Measurements from ENCODE around the gene ENTREP3.

The ENTREP3 gene

GRCh38 chr1:155255243-155256007, at the start of gene ENTREP3:
Gene ENTREP3, minus strand, starts transcription at chr1:155255483. Its CDS starts 606 bp downstream, at chr1:155254877.
- H3K4me3 ChIP-seq (ENCODE audit: low read depth in 1 of 2, low read length in 2 of 2): peak within 1 kb of the TSS; percentile 63 to 81
- H3K36me3 ChIP-seq (ENCODE audit: control insufficient read depth in 1 of 2, insufficient read depth in 2 of 2, low read length in 2 of 2): peaks cover 7 to 19% of the 10 kb centered on the region in 2 donors
- peaks cover 21 to 40% of the 10 kb centered on the region in 2 donors for H3K4me1 ChIP-seq (ENCODE audit: control insufficient read depth in 1 of 2, insufficient read depth in 2 of 2, low read length in 2 of 2)
- no peaks in the 10 kb centered on the region for H3K27me3 ChIP-seq (ENCODE audit: low read depth, low read length)
- peak within 1 kb of the TSS; percentile 90 for H3K27ac ChIP-seq (ENCODE audit: low read length)
- H3K9me3 ChIP-seq (ENCODE audit: control insufficient read depth in 1 of 2, low read length in 2 of 2): no peaks in the 10 kb centered on the region

GRCh38 chr1:155304558-155305063, 49.3 kb upstream of the ENTREP3 start:
- no peaks in the 10 kb centered on the region for H3K9me3 ChIP-seq (ENCODE audit: control insufficient read depth in 1 of 2, low read length in 2 of 2)
- no peaks in the 10 kb centered on the region for H3K27me3 ChIP-seq (ENCODE audit: low read depth, low read length)
- no peaks in the 10 kb centered on the region for H3K36me3 ChIP-seq (ENCODE audit: control insufficient read depth in 1 of 2, insufficient read depth in 2 of 2, low read length in 2 of 2)
- H3K4me3 ChIP-seq (ENCODE audit: low read depth in 1 of 2, low read length in 2 of 2): no peak overlapping the region
- H3K4me1 ChIP-seq (ENCODE audit: control insufficient read depth in 1 of 2, insufficient read depth in 2 of 2, low read length in 2 of 2): peaks cover 0 to 6% of the 10 kb centered on the region in 2 donors
- H3K27ac ChIP-seq (ENCODE audit: low read length): no peak overlapping the region

- Histone ChIP-seq H3K9me3 (ENCODE audit: control insufficient read depth in 1 of 2, low read length in 2 of 2) (no peaks in the 10 kb centered on the region), H3K27ac (ENCODE audit: low read length) (no peak within 1 kb of the TSS), H3K4me3 (ENCODE audit: low read depth in 1 of 2, low read length in 2 of 2) (no peak within 1 kb of the TSS), H3K4me1 (ENCODE audit: control insufficient read depth in 1 of 2, insufficient read depth in 2 of 2, low read length in 2 of 2) (no peaks in the 10 kb centered on the region), H3K36me3 (ENCODE audit: control insufficient read depth in 1 of 2, insufficient read depth in 2 of 2, low read length in 2 of 2) (no peaks in the 10 kb centered on the region), H3K27me3 (ENCODE audit: low read depth, low read length) (no peaks in the 10 kb centered on the region)
Observed at GRCh38 chr1:155301342-155301841, 46.1 kb upstream of the ENTREP3 start, which contains the start of gene PKLR. Gene PKLR, minus strand, starts transcription at chr1:155301438. Its CDS starts 43 bp downstream, at chr1:155301395.

GRCh38 chr1:155300553-155301329, 45.5 kb upstream of the ENTREP3 start:
- Histone ChIP-seq H3K4me1 (ENCODE audit: control insufficient read depth in 1 of 2, insufficient read depth in 2 of 2, low read length in 2 of 2) (no peaks in the 10 kb centered on the region), H3K36me3 (ENCODE audit: control insufficient read depth in 1 of 2, insufficient read depth in 2 of 2, low read length in 2 of 2) (no peaks in the 10 kb centered on the region), H3K27me3 (ENCODE audit: low read depth, low read length) (peaks cover 4% of the 10 kb centered on the region), H3K9me3 (ENCODE audit: control insufficient read depth in 1 of 2, low read length in 2 of 2) (no peaks in the 10 kb centered on the region), H3K4me3 (ENCODE audit: low read depth in 1 of 2, low read length in 2 of 2) (no peak overlapping the region), H3K27ac (ENCODE audit: low read length) (no peak overlapping the region)

- H3K9me3 ChIP-seq (ENCODE audit: control insufficient read depth in 1 of 2, low read length in 2 of 2): no peaks in the 10 kb centered on the region
- H3K36me3 ChIP-seq (ENCODE audit: control insufficient read depth in 1 of 2, insufficient read depth in 2 of 2, low read length in 2 of 2): no peaks in the 10 kb centered on the region
- H3K27me3 ChIP-seq (ENCODE audit: low read depth, low read length): peaks cover 10% of the 10 kb centered on the region
- H3K4me3 ChIP-seq (ENCODE audit: low read depth in 1 of 2, low read length in 2 of 2): no peak overlapping the region
- no peak overlapping the region for H3K27ac ChIP-seq (ENCODE audit: low read length)
- H3K4me1 ChIP-seq (ENCODE audit: control insufficient read depth in 1 of 2, insufficient read depth in 2 of 2, low read length in 2 of 2): peaks cover 0 to 6% of the 10 kb centered on the region in 2 donors
Observed at GRCh38 chr1:155300024-155300423, 44.7 kb upstream of the ENTREP3 start.

GRCh38 chr1:155297384-155297783, 42.1 kb upstream of the ENTREP3 start:
- Histone ChIP-seq H3K27ac (ENCODE audit: low read length) (no peak overlapping the region), H3K4me1 (ENCODE audit: control insufficient read depth in 1 of 2, insufficient read depth in 2 of 2, low read length in 2 of 2) (peaks cover 0 to 9% of the 10 kb centered on the region in 2 donors), H3K9me3 (ENCODE audit: control insufficient read depth in 1 of 2, low read length in 2 of 2) (no peaks in the 10 kb centered on the region), H3K4me3 (ENCODE audit: low read depth in 1 of 2, low read length in 2 of 2) (no peak overlapping the region), H3K36me3 (ENCODE audit: control insufficient read depth in 1 of 2, insufficient read depth in 2 of 2, low read length in 2 of 2) (no peaks in the 10 kb centered on the region), H3K27me3 (ENCODE audit: low read depth, low read length) (peaks cover 19% of the 10 kb centered on the region)

GRCh38 chr1:155296661-155297060, 41.4 kb upstream of the ENTREP3 start:
- H3K9me3 ChIP-seq (ENCODE audit: control insufficient read depth in 1 of 2, low read length in 2 of 2): no peaks in the 10 kb centered on the region
- H3K27ac ChIP-seq (ENCODE audit: low read length): no peak overlapping the region
- peaks cover 0 to 9% of the 10 kb centered on the region in 2 donors for H3K4me1 ChIP-seq (ENCODE audit: control insufficient read depth in 1 of 2, insufficient read depth in 2 of 2, low read length in 2 of 2)
- H3K4me3 ChIP-seq (ENCODE audit: low read depth in 1 of 2, low read length in 2 of 2): no peak overlapping the region
- H3K36me3 ChIP-seq (ENCODE audit: control insufficient read depth in 1 of 2, insufficient read depth in 2 of 2, low read length in 2 of 2): no peaks in the 10 kb centered on the region
- peaks cover 19% of the 10 kb centered on the region for H3K27me3 ChIP-seq (ENCODE audit: low read depth, low read length)

- Histone ChIP-seq H3K27ac (ENCODE audit: low read length) (no peak overlapping the region), H3K27me3 (ENCODE audit: low read depth, low read length) (peaks cover 19% of the 10 kb centered on the region), H3K9me3 (ENCODE audit: control insufficient read depth in 1 of 2, low read length in 2 of 2) (no peaks in the 10 kb centered on the region), H3K4me1 (ENCODE audit: control insufficient read depth in 1 of 2, insufficient read depth in 2 of 2, low read length in 2 of 2) (peaks cover 0 to 9% of the 10 kb centered on the region in 2 donors), H3K4me3 (ENCODE audit: low read depth in 1 of 2, low read length in 2 of 2) (no peak overlapping the region), H3K36me3 (ENCODE audit: control insufficient read depth in 1 of 2, insufficient read depth in 2 of 2, low read length in 2 of 2) (no peaks in the 10 kb centered on the region)
Observed at GRCh38 chr1:155295942-155296267, 40.6 kb upstream of the ENTREP3 start.

- H3K4me3 ChIP-seq (ENCODE audit: low read depth in 1 of 2, low read length in 2 of 2): peak overlapping the region in 1 of 2 donors; percentile 8
- H3K36me3 ChIP-seq (ENCODE audit: control insufficient read depth in 1 of 2, insufficient read depth in 2 of 2, low read length in 2 of 2): no peaks in the 10 kb centered on the region
- H3K27me3 ChIP-seq (ENCODE audit: low read depth, low read length): peaks cover 19% of the 10 kb centered on the region
- H3K4me1 ChIP-seq (ENCODE audit: control insufficient read depth in 1 of 2, insufficient read depth in 2 of 2, low read length in 2 of 2): peaks cover 0 to 9% of the 10 kb centered on the region in 2 donors
- no peaks in the 10 kb centered on the region for H3K9me3 ChIP-seq (ENCODE audit: control insufficient read depth in 1 of 2, low read length in 2 of 2)
- no peak overlapping the region for H3K27ac ChIP-seq (ENCODE audit: low read length)
Observed at GRCh38 chr1:155295183-155295941, 40.1 kb upstream of the ENTREP3 start.

- no peaks in the 10 kb centered on the region for H3K36me3 ChIP-seq (ENCODE audit: control insufficient read depth in 1 of 2, insufficient read depth in 2 of 2, low read length in 2 of 2)
- peak overlapping the region in 1 of 2 donors; percentile 8 for H3K4me3 ChIP-seq (ENCODE audit: low read depth in 1 of 2, low read length in 2 of 2)
- H3K9me3 ChIP-seq (ENCODE audit: control insufficient read depth in 1 of 2, low read length in 2 of 2): no peaks in the 10 kb centered on the region
- H3K27me3 ChIP-seq (ENCODE audit: low read depth, low read length): peaks cover 19% of the 10 kb centered on the region
- peaks cover 0 to 9% of the 10 kb centered on the region in 2 donors for H3K4me1 ChIP-seq (ENCODE audit: control insufficient read depth in 1 of 2, insufficient read depth in 2 of 2, low read length in 2 of 2)
- H3K27ac ChIP-seq (ENCODE audit: low read length): no peak overlapping the region
Observed at GRCh38 chr1:155294520-155295182, 39.4 kb upstream of the ENTREP3 start.

Data from muscle layer of duodenum (tissue), 2 donors.